H1 (cell line): ENCODE measurements around the gene NRSN2. TPM values are rescaled to one million over a fixed set of nuclear protein-coding genes. Genes with fewer than 3 reads are reported as not detected.

ENCODE experiments used
- CHD7 ChIP-seq: fragments of 300-600 bp; sonication (generic); IDR thresholded peaks from 2 replicates; pipeline ENCODE4 v1.7.1; 2012; ENCODE audit warnings: low read length, moderate library complexity, mild to moderate bottlenecking, inconsistent platforms; ENCODE audit not compliant: insufficient replicate concordance
- HDAC2 ChIP-seq, 2 experiments: fragments of 300-600 bp in 1 of 2; sonication (generic) in 1 of 2; IDR thresholded peaks; 2 replicates each; pipeline ENCODE4 v1.6.1; 2011 to 2012; ENCODE audit warnings: low read depth in 2 of 2, low read length in 2 of 2, mild to moderate bottlenecking in 2 of 2, moderate library complexity in 2 of 2, borderline replicate concordance in 1 of 2, inconsistent platforms in 1 of 2
- SUZ12 ChIP-seq: fragments of 200-600 bp; sonication (generic); IDR thresholded peaks from 2 replicates; pipeline ENCODE4 v1.6.1; 2012; ENCODE audit warnings: mild to moderate bottlenecking, inconsistent platforms, low read length, moderate library complexity, mixed read lengths
- polyA plus RNA-seq, 7 experiments: library from polyadenylated mRNA; depleted of rRNA in 3 of 7; stranded (reverse) in 5 of 7; unstranded in 2 of 7; fragments of >200 nt in 5 of 7; fragments of 200-250 nt in 2 of 7; gene quantifications; 1 replicate in 5 of 7; 2 replicates in 1 of 7; 4 replicates in 1 of 7; pipeline versions ENCODE4 v1.2.1 to v1.2.3, GENCODE V29; 2011 to 2013; ENCODE audit warnings: missing spikeins in 2 of 7, mixed read lengths in 2 of 7
- total RNA-seq: library from RNA; stranded (reverse); fragmentation: NEBNext Ultra II Directional; extraction: Animal tissue kit (Norgen Biotek cat#: 25700); gene quantifications from 2 replicates; pipeline ENCODE4 v1.2.1, GENCODE V29; 2021

NRSN2 gene
- total and polyA plus RNA-seq, 2 of the 8 experiments (the other 6 are each of a cell fraction or from before 2014, with no cell fraction given), result 19.4 to 33.3 TPM

- TF ChIP-seq CHD7 (no peak), HDAC2 (IDR thresholded peaks at IDR 0.05; ENCODE audit: borderline replicate concordance in 1 of 2, low read depth in 2 of 2, low read length in 2 of 2) (no peak), SUZ12 (no peak)
Observed at GRCh38 chr20:367486-367887, 20.6 kb downstream of the NRSN2 start (continued).
